ENCODE data around the gene CMPK1. TPM values are rescaled to one million over a fixed set of nuclear protein-coding genes. Genes with fewer than 3 reads are reported as not detected.

Gene CMPK1
- total RNA-seq, 1 experiment from 2014 or later: 28.7 TPM

GRCh38 chr1:47367651-47368050 lies 34.1 kb downstream of the CMPK1 start:
- Histone ChIP-seq H2AK5ac (ENCODE audit: insufficient read length, low read length) (no peak overlapping the region), H4K20me1 (ENCODE audit: control insufficient read depth, insufficient read depth, insufficient read length) (no peaks in the 10 kb centered on the region), H2BK12ac (ENCODE audit: insufficient read length, low read depth, low read length) (no peak overlapping the region), H4K8ac (replicated peaks; ENCODE audit: insufficient read length, low read depth, low read length) (no peak overlapping the region), H4K5ac (ENCODE audit: insufficient read length, low read depth, low read length) (no peak overlapping the region), H2BK15ac (ENCODE audit: low read depth, low read length) (no peak overlapping the region), H3K4me1 (ENCODE audit: insufficient read depth, low read length) (no peaks in the 10 kb centered on the region), H2BK5ac (ENCODE audit: insufficient read length, low read length) (no peak overlapping the region), H3K56ac (ENCODE audit: insufficient read length, low read depth, low read length) (no peak overlapping the region), H3K9ac (ENCODE audit: extremely low read depth, insufficient read length, low read length) (no peak overlapping the region), H3K18ac (ENCODE audit: insufficient read length, low read depth, low read length) (no peak overlapping the region), H3K27ac (ENCODE audit: insufficient read length, low read depth, low read length) (no peak overlapping the region), H3K23me2 (ENCODE audit: insufficient read length, low read depth, low read length, poor library complexity, severe bottlenecking) (no peaks in the 10 kb centered on the region), H3K79me1 (ENCODE audit: insufficient read depth, low read depth, low read length, poor library complexity, severe bottlenecking) (no peaks in the 10 kb centered on the region), H4K91ac (ENCODE audit: insufficient read length, low read depth, low read length) (no peak overlapping the region), H3K4me2 (ENCODE audit: insufficient read depth, insufficient read length, low read length) (no peak overlapping the region), H2BK120ac (ENCODE audit: low read depth, low read length, poor library complexity, severe bottlenecking) (no peak overlapping the region), H3K27me3 (ENCODE audit: insufficient read depth, low read length) (no peaks in the 10 kb centered on the region), H3K79me2 (ENCODE audit: insufficient read depth, low read length) (no peaks in the 10 kb centered on the region), H3K23ac (ENCODE audit: insufficient read length, low read depth, low read length) (no peak overlapping the region), H2AFZ (ENCODE audit: low read length) (no peak overlapping the region), H3K14ac (ENCODE audit: insufficient read depth, low read length) (no peak overlapping the region), H2BK20ac (ENCODE audit: low read depth, low read length, poor library complexity, severe bottlenecking) (no peak overlapping the region), H3K9me3 (ENCODE audit: control insufficient read depth, low read depth, low read length) (no peaks in the 10 kb centered on the region), H3K4ac (ENCODE audit: low read depth, low read length) (no peak overlapping the region), H3T11ph (ENCODE audit: low read length) (no peak overlapping the region)
- Mint-ChIP-seq H3K27me3 (ENCODE audit: low read depth) (no peaks in the 10 kb centered on the region), H3K36me3 (ENCODE audit: insufficient read depth in 1 of 3, low read depth in 3 of 3) (peaks cover 4 to 18% (median 10%) of the 10 kb centered on the region in 3 experiments; a peak in 4 of 7 replicates), H3K4me1 (no peaks in the 10 kb centered on the region), H3K4me3 (no peak overlapping the region), H3K27ac (no peak overlapping the region; a peak in 1 of 7 replicates), H3K9me3 (no peaks in the 10 kb centered on the region)
- WGBS (ENCODE audit: extremely low coverage, insufficient read length, low lambda C conversion rate): no CpG with 5 or more reads among the region's 7 CpGs
- TF ChIP-seq CTCF (conservative IDR thresholded peaks at IDR 0.05): no peak
- no peak for DNase-seq

All from H9 (cell line).